Measurements from ENCODE around the gene RORB.

The RORB gene

DNA sequence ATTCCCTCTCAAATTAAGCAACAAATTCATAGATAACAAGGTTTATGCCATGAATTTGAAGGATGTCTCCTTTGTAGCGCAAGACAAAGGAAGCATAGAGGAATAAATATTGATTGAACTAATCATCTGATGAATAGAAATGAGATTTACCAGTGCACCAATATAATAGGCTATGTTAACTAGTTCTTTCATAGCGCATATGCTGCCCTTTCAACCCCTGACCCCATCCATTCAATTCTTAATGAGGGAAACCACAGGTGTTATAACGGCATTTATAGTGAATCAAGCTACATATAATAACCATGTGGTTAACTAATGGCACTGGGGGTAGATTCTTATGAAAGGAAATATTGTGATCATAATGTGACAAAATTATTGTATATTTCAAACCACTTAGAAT is 6.5 kb downstream of the RORB start:
- TF ChIP-seq TAF1 (IDR thresholded peaks at IDR 0.05; ENCODE audit: low read depth, low read length) (no peak), SPI1 (IDR thresholded peaks at IDR 0.05; ENCODE audit: low read depth, low read length) (no peak), POLR2AphosphoS5 (IDR thresholded peaks at IDR 0.05; ENCODE audit: low read depth, low read length) (no peak), POLR2A (IDR thresholded peaks at IDR 0.05; ENCODE audit: low read depth, low read length) (no peak), POU2F2 (IDR thresholded peaks at IDR 0.05; ENCODE audit: low read depth, low read length) (no peak), PAX5 (IDR thresholded peaks at IDR 0.05; ENCODE audit: insufficient read depth, low read length, severe bottlenecking) (no peak)
- DNase-seq (ENCODE audit: insufficient read length, low spot score) (no peak), FAIRE-seq (no peak)

DNA sequence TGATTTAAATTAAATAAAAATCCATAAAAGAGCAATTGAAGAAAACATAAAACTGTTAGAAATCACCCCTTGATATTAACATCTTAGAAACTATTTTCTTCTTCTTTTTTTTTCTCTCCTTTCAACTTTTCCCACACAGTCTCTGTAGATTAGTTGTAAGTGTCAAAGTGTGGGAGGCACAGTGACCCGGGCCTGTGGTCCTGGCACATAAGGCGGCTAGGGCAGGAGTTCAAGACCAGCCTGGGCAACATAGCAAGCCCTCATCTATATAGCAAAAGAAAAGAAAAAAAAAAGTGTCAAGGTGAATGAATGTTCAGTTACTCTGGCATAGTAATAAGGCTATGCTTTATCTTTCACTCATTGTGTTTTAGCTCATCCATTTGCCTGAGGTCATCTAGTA is 14.2 kb downstream of the RORB start:
- FAIRE-seq: no peak
- TF ChIP-seq POU2F2 (IDR thresholded peaks at IDR 0.05; ENCODE audit: low read depth, low read length) (no peak), TAF1 (IDR thresholded peaks at IDR 0.05; ENCODE audit: low read depth, low read length) (no peak), SPI1 (IDR thresholded peaks at IDR 0.05; ENCODE audit: low read depth, low read length) (no peak), POLR2AphosphoS5 (IDR thresholded peaks at IDR 0.05; ENCODE audit: low read depth, low read length) (no peak), PAX5 (IDR thresholded peaks at IDR 0.05; ENCODE audit: insufficient read depth, low read length, severe bottlenecking) (no peak), POLR2A (IDR thresholded peaks at IDR 0.05; ENCODE audit: low read depth, low read length) (no peak)
- no peak for DNase-seq (ENCODE audit: insufficient read length, low spot score)

DNA sequence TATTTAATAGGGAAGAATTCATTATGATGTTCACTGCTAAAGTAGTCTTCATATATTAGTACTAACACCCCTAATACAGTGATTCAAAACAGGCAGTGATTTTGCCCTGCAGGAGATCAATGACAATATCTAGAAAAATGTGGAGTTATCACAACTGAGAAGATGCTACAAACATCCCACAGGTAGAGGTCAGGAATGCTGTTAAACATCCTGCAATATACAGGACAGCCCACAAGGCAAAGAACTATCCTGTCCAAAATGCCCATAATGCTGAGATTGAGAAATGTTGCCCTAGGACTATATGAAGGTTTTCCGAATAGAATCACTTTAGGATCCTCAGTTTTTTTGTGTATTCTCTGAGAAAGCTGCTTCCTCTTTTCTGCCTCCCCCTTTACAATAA is 15.3 kb downstream of the RORB start:
- FAIRE-seq (no peak), DNase-seq (ENCODE audit: insufficient read length, low spot score) (no peak)
- TF ChIP-seq POLR2AphosphoS5 (IDR thresholded peaks at IDR 0.05; ENCODE audit: low read depth, low read length) (no peak), SPI1 (IDR thresholded peaks at IDR 0.05; ENCODE audit: low read depth, low read length) (no peak), PAX5 (IDR thresholded peaks at IDR 0.05; ENCODE audit: insufficient read depth, low read length, severe bottlenecking) (no peak), POU2F2 (IDR thresholded peaks at IDR 0.05; ENCODE audit: low read depth, low read length) (no peak), TAF1 (IDR thresholded peaks at IDR 0.05; ENCODE audit: low read depth, low read length) (no peak), POLR2A (IDR thresholded peaks at IDR 0.05; ENCODE audit: low read depth, low read length) (no peak)

DNA sequence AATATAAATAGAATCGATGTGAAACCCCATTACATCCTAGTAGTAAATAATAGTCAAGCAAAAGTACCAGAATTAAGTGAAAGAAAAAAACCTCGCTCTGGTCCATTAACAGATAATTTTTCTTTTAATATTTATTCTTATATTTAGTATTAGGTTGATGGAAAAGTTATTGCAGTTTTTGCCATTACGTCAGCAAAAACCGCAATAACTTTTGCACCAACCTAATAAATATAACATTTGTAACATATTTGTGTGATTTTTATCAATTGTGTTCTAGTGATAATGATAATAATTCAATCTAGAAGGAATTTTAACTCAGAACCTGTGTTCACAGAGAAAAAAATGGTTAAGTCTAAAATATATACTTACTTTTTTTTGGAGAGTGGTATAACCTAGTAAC is 16.1 kb downstream of the RORB start:
- TF ChIP-seq TAF1 (IDR thresholded peaks at IDR 0.05; ENCODE audit: low read depth, low read length) (no peak), POLR2AphosphoS5 (IDR thresholded peaks at IDR 0.05; ENCODE audit: low read depth, low read length) (no peak), PAX5 (IDR thresholded peaks at IDR 0.05; ENCODE audit: insufficient read depth, low read length, severe bottlenecking) (no peak), SPI1 (IDR thresholded peaks at IDR 0.05; ENCODE audit: low read depth, low read length) (no peak), POLR2A (IDR thresholded peaks at IDR 0.05; ENCODE audit: low read depth, low read length) (no peak), POU2F2 (IDR thresholded peaks at IDR 0.05; ENCODE audit: low read depth, low read length) (no peak)
- FAIRE-seq: no peak
- no peak for DNase-seq (ENCODE audit: insufficient read length, low spot score)

DNA sequence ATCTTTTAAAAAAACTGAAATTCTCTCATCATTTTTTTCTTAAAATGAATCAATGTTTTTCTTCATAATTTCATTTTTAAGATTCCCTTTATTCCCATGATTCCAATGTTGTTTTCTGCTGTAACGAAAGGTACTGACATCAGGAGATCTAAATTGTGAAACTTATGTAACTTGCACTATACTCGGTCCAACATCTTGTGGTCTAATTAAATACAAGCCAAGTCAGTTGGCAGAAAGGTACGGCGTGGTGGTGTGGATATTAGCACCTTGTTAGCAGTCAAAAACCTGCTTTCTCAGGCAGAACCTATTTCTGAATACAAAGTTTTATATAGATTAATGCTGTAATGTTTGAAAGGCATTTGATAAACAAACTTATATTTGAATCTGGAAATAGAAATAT is 20.1 kb downstream of the RORB start:
- TF ChIP-seq POLR2AphosphoS5 (IDR thresholded peaks at IDR 0.05; ENCODE audit: low read depth, low read length) (no peak), TAF1 (IDR thresholded peaks at IDR 0.05; ENCODE audit: low read depth, low read length) (no peak), POU2F2 (IDR thresholded peaks at IDR 0.05; ENCODE audit: low read depth, low read length) (no peak), SPI1 (IDR thresholded peaks at IDR 0.05; ENCODE audit: low read depth, low read length) (no peak), POLR2A (IDR thresholded peaks at IDR 0.05; ENCODE audit: low read depth, low read length) (no peak), PAX5 (IDR thresholded peaks at IDR 0.05; ENCODE audit: insufficient read depth, low read length, severe bottlenecking) (no peak)
- FAIRE-seq (no peak), DNase-seq (ENCODE audit: insufficient read length, low spot score) (no peak)

DNA sequence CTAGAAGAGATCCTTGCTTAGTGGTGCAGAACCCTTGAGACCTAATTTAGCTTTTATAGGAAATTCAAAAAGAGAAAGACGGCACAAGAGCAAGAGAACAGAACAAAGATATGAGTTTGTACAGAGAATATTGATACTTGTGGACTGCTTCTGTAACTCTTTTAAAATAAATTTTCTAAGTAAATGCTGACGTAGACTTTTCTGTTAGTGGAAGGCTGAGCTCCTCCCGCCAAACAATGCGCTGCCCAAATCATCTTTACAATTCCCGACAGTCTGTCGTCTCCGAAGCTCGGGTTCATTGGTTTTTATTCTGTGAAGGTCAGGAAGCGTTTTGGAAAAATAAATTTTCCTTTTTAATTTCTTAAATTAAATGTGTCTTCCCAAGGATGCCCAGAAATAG is 22.3 kb downstream of the RORB start:
- TF ChIP-seq POLR2AphosphoS5 (IDR thresholded peaks at IDR 0.05; ENCODE audit: low read depth, low read length): no peak
- TF ChIP-seq SPI1 (IDR thresholded peaks at IDR 0.05; ENCODE audit: low read depth, low read length): no peak
- no peak for TF ChIP-seq POLR2A (IDR thresholded peaks at IDR 0.05; ENCODE audit: low read depth, low read length)
- no peak for TF ChIP-seq PAX5 (IDR thresholded peaks at IDR 0.05; ENCODE audit: insufficient read depth, low read length, severe bottlenecking)
- no peak for TF ChIP-seq POU2F2 (IDR thresholded peaks at IDR 0.05; ENCODE audit: low read depth, low read length)
- TF ChIP-seq TAF1 (IDR thresholded peaks at IDR 0.05; ENCODE audit: low read depth, low read length): no peak
- FAIRE-seq (no peak), DNase-seq (ENCODE audit: insufficient read length, low spot score) (no peak)

DNA sequence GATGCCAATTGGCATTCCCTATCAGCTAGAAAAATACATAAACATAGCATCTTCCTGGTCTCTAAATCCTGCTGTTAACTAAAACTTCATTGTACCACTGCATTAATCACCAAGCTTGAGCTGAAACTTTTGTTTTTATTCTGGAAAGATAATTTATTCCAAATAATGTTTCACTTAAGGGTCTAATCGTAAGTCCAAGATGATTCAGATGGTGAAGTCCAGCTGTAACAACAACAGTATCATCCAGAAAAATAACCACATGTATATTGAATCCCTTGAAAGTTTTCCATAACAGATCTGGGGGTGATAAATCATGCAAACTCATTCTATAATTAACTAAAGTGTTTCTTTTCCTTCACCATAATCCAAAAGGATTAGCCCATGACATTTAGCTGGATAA is 23.9 kb downstream of the RORB start:
- no peak for FAIRE-seq
- TF ChIP-seq POU2F2 (IDR thresholded peaks at IDR 0.05; ENCODE audit: low read depth, low read length) (no peak), POLR2A (IDR thresholded peaks at IDR 0.05; ENCODE audit: low read depth, low read length) (no peak), POLR2AphosphoS5 (IDR thresholded peaks at IDR 0.05; ENCODE audit: low read depth, low read length) (no peak), SPI1 (IDR thresholded peaks at IDR 0.05; ENCODE audit: low read depth, low read length) (no peak), PAX5 (IDR thresholded peaks at IDR 0.05; ENCODE audit: insufficient read depth, low read length, severe bottlenecking) (no peak), TAF1 (IDR thresholded peaks at IDR 0.05; ENCODE audit: low read depth, low read length) (no peak)
- DNase-seq (ENCODE audit: insufficient read length, low spot score): no peak

DNA sequence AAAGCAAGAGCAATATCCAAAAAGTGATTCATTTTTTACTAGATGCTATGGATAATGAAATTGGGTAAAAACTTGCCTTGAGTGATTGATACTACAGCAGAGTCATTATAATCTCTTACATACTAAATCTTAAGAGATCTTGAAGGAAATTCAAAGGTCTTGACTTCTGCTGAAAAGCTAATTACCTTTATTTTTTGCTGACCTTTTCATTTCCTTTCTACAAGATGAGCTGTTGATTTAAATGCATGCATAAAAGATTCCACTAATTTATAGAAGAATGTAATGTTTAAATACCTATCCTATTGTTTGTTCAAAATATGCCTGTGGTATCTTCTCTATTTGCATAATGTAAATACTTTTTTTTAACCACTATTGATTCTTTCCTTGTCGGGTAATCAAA is 27.2 kb downstream of the RORB start:
- DNase-seq (ENCODE audit: insufficient read length, low spot score) (no peak), FAIRE-seq (no peak)
- TF ChIP-seq POLR2AphosphoS5 (IDR thresholded peaks at IDR 0.05; ENCODE audit: low read depth, low read length): no peak
- TF ChIP-seq POU2F2 (IDR thresholded peaks at IDR 0.05; ENCODE audit: low read depth, low read length): no peak
- no peak for TF ChIP-seq PAX5 (IDR thresholded peaks at IDR 0.05; ENCODE audit: insufficient read depth, low read length, severe bottlenecking)
- TF ChIP-seq TAF1 (IDR thresholded peaks at IDR 0.05; ENCODE audit: low read depth, low read length): no peak
- no peak for TF ChIP-seq SPI1 (IDR thresholded peaks at IDR 0.05; ENCODE audit: low read depth, low read length)
- no peak for TF ChIP-seq POLR2A (IDR thresholded peaks at IDR 0.05; ENCODE audit: low read depth, low read length)

DNA sequence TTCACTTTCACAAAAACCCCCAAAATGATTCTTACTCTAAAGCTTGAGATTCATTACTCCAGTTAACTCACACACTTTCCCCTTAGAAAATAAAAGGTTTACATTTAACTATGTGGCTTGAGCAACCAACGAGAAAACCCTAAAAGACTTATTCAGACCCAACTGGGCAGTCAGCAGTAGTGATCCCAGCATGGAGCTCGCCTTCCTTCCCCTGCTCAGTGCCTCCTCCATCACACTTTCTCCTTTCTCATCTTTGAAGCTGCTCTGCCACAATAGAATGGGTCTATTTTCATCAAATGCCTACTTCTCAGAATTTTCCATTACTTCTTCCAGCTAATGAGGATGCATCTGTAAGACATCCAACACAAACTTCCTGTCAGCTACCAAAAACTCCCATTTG is 29.1 kb downstream of the RORB start:
- FAIRE-seq: no peak
- TF ChIP-seq POLR2AphosphoS5 (IDR thresholded peaks at IDR 0.05; ENCODE audit: low read depth, low read length) (no peak), TAF1 (IDR thresholded peaks at IDR 0.05; ENCODE audit: low read depth, low read length) (no peak), POLR2A (IDR thresholded peaks at IDR 0.05; ENCODE audit: low read depth, low read length) (no peak), POU2F2 (IDR thresholded peaks at IDR 0.05; ENCODE audit: low read depth, low read length) (no peak), SPI1 (IDR thresholded peaks at IDR 0.05; ENCODE audit: low read depth, low read length) (no peak), PAX5 (IDR thresholded peaks at IDR 0.05; ENCODE audit: insufficient read depth, low read length, severe bottlenecking) (no peak)

DNA sequence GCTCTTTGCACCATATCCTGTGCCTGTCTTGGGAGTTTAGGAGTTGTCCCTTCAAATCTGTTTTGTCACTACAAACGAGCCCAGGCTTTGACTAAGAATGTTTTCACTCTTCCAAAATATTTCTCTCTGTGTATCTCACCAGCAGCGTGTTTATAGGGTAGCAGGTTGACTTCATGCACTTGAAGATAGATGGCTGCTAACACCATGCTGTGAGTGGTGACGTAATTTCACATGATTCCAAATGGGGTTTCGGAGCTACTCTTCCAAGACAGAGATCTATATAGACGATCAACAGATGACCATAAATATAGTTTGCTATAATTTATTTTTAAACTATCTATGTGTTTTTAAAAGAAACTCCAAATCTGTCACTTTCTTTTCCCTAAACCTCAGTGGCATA is 30.6 kb downstream of the RORB start:
- TF ChIP-seq POLR2AphosphoS5 (IDR thresholded peaks at IDR 0.05; ENCODE audit: low read depth, low read length) (no peak), POLR2A (IDR thresholded peaks at IDR 0.05; ENCODE audit: low read depth, low read length) (no peak), POU2F2 (IDR thresholded peaks at IDR 0.05; ENCODE audit: low read depth, low read length) (no peak), TAF1 (IDR thresholded peaks at IDR 0.05; ENCODE audit: low read depth, low read length) (no peak), SPI1 (IDR thresholded peaks at IDR 0.05; ENCODE audit: low read depth, low read length) (no peak), PAX5 (IDR thresholded peaks at IDR 0.05; ENCODE audit: insufficient read depth, low read length, severe bottlenecking) (no peak)
- no peak for FAIRE-seq
- no peak for DNase-seq (ENCODE audit: insufficient read length, low spot score)

More for the DNA sequence above, 29.1 kb downstream of the RORB start:
- no peak for DNase-seq (ENCODE audit: insufficient read length, low spot score)
